H9 (cell line): ENCODE data around the gene HMOX2. TPM values are rescaled to one million over a fixed set of nuclear protein-coding genes. Genes with fewer than 3 reads are reported as not detected.

Source experiments
- DNase-seq: peaks from one replicate; pipeline ENCODE4 v3.0.0-alpha.2; 2017
- H2AFZ ChIP-seq: one replicate; pipeline ENCODE4 v1.6.1; 2013; ENCODE audit warnings: mild to moderate bottlenecking, low read length, control low read depth, moderate library complexity
- H2AK5ac ChIP-seq: 2 replicates; pipeline ENCODE4 v1.6.1; 2013; ENCODE audit warnings: low read length, control low read depth, mixed read lengths; ENCODE audit not compliant: insufficient read length
- H2BK120ac ChIP-seq: one replicate; pipeline ENCODE4 v1.6.1; 2013; ENCODE audit warnings: low read depth, mild to moderate bottlenecking, low read length, control low read depth, inconsistent platforms; ENCODE audit not compliant: poor library complexity, severe bottlenecking
- H2BK12ac ChIP-seq: 2 replicates; pipeline ENCODE4 v1.6.1; 2013; ENCODE audit warnings: low read length, control low read depth, mixed read lengths, low read depth; ENCODE audit not compliant: insufficient read length
- H2BK15ac ChIP-seq: 2 replicates; pipeline ENCODE4 v1.6.1; 2013; ENCODE audit warnings: low read depth, low read length, control low read depth
- H2BK20ac ChIP-seq: one replicate; pipeline ENCODE4 v1.6.1; 2013; ENCODE audit warnings: low read depth, mild to moderate bottlenecking, low read length, control low read depth, inconsistent platforms; ENCODE audit not compliant: poor library complexity, severe bottlenecking
- H2BK5ac ChIP-seq: 2 replicates; pipeline ENCODE4 v1.6.1; 2013; ENCODE audit warnings: low read length, control low read depth, mixed read lengths; ENCODE audit not compliant: insufficient read length
- H3K14ac ChIP-seq: 2 replicates; pipeline ENCODE4 v1.6.1; 2013; ENCODE audit warnings: low read length, control low read depth; ENCODE audit not compliant: insufficient read depth
- H3K18ac ChIP-seq: 2 replicates; pipeline ENCODE4 v1.6.1; 2013; ENCODE audit warnings: low read depth, mild to moderate bottlenecking, mixed read lengths, low read length, control low read depth; ENCODE audit not compliant: insufficient read length
- H3K23ac ChIP-seq: 2 replicates; pipeline ENCODE4 v1.6.1; 2013; ENCODE audit warnings: low read length, control low read depth, mixed read lengths, low read depth; ENCODE audit not compliant: insufficient read length
- H3K23me2 ChIP-seq: 2 replicates; pipeline ENCODE4 v1.6.1; 2013; ENCODE audit warnings: low read depth, mild to moderate bottlenecking, mixed read lengths, low read length, control low read depth; ENCODE audit not compliant: insufficient read length, poor library complexity, severe bottlenecking
- H3K27ac ChIP-seq: 2 replicates; pipeline ENCODE4 v1.5.1; 2013; ENCODE audit warnings: low read length, control low read depth, mixed read lengths, low read depth; ENCODE audit not compliant: insufficient read length
- H3K27me3 ChIP-seq: 2 replicates; pipeline ENCODE4 v1.6.1; 2013; ENCODE audit warnings: low read length, control low read depth, inconsistent platforms; ENCODE audit not compliant: insufficient read depth
- H3K4ac ChIP-seq: 2 replicates; pipeline ENCODE4 v1.6.1; 2013; ENCODE audit warnings: low read depth, mild to moderate bottlenecking, control low read depth, inconsistent platforms, low read length, moderate library complexity
- H3K4me1 ChIP-seq: 2 replicates; pipeline ENCODE4 v1.6.1; 2013; ENCODE audit warnings: low read length, control low read depth, inconsistent platforms; ENCODE audit not compliant: insufficient read depth
- H3K4me2 ChIP-seq: 2 replicates; pipeline ENCODE4 v1.6.1; 2013; ENCODE audit warnings: low read length, control low read depth, mixed read lengths; ENCODE audit not compliant: insufficient read length, insufficient read depth
- H3K56ac ChIP-seq: 2 replicates; pipeline ENCODE4 v1.6.1; 2013; ENCODE audit warnings: low read depth, mild to moderate bottlenecking, mixed read lengths, low read length, control low read depth; ENCODE audit not compliant: insufficient read length
- H3K79me1 ChIP-seq: 2 replicates; pipeline ENCODE4 v1.6.1; 2013; ENCODE audit warnings: low read depth, mild to moderate bottlenecking, moderate library complexity, low read length, control low read depth, inconsistent platforms; ENCODE audit not compliant: insufficient read depth, poor library complexity, severe bottlenecking
- H3K79me2 ChIP-seq: 2 replicates; pipeline ENCODE4 v1.6.1; 2013; ENCODE audit warnings: low read length, control low read depth, inconsistent platforms; ENCODE audit not compliant: insufficient read depth
- H3K9ac ChIP-seq: 2 replicates; pipeline ENCODE4 v1.6.1; 2013; ENCODE audit warnings: low read length, control low read depth, mixed read lengths; ENCODE audit not compliant: insufficient read length; ENCODE audit errors: extremely low read depth
- H3K9me3 ChIP-seq: one replicate; pipeline ENCODE4 v1.6.1; 2013; ENCODE audit warnings: low read depth, low read length, inconsistent platforms; ENCODE audit not compliant: control insufficient read depth
- H3T11ph ChIP-seq: one replicate; pipeline ENCODE4 v1.6.1; 2013; ENCODE audit warnings: mild to moderate bottlenecking, low read length, control low read depth, inconsistent platforms
- H4K20me1 ChIP-seq: one replicate; pipeline ENCODE4 v1.6.1; 2013; ENCODE audit not compliant: control insufficient read depth, insufficient read length, insufficient read depth
- H4K5ac ChIP-seq: 2 replicates; pipeline ENCODE4 v1.6.1; 2013; ENCODE audit warnings: low read depth, mild to moderate bottlenecking, mixed read lengths, low read length, control low read depth; ENCODE audit not compliant: insufficient read length
- H4K8ac ChIP-seq: replicated peaks from 2 replicates; pipeline ENCODE4 v1.6.1; 2013; ENCODE audit warnings: low read length, control low read depth, mixed read lengths, low read depth; ENCODE audit not compliant: insufficient read length
- H4K91ac ChIP-seq: 2 replicates; pipeline ENCODE4 v1.6.1; 2013; ENCODE audit warnings: low read depth, mild to moderate bottlenecking, moderate library complexity, mixed read lengths, low read length, control low read depth; ENCODE audit not compliant: insufficient read length
- H3K27ac Mint-ChIP-seq, 3 experiments: 2 replicates in 2 of 3; 3 replicates in 1 of 3; pipeline ENCODE4 v1.8.0; 2020 to 2021; ENCODE audit warnings: mixed read lengths in 3 of 3, mild to moderate bottlenecking in 1 of 3, moderate library complexity in 1 of 3
- H3K27me3 Mint-ChIP-seq: 2 replicates; pipeline ENCODE4 v1.8.0; 2021; ENCODE audit warnings: low read depth, mild to moderate bottlenecking, moderate library complexity, mixed read lengths
- H3K36me3 Mint-ChIP-seq, 3 experiments: 2 replicates in 2 of 3; 3 replicates in 1 of 3; pipeline ENCODE4 v1.8.0; 2020 to 2021; ENCODE audit warnings: low read depth in 3 of 3, mixed read lengths in 3 of 3; ENCODE audit not compliant: insufficient read depth in 1 of 3
- H3K4me1 Mint-ChIP-seq, 2 experiments: 2 replicates each; pipeline ENCODE4 v1.8.0; 2020; ENCODE audit warnings: mixed read lengths in 2 of 2
- H3K4me3 Mint-ChIP-seq, 2 experiments: 2 replicates in 1 of 2; 3 replicates in 1 of 2; pipeline ENCODE4 v1.8.0; 2020 to 2021; ENCODE audit warnings: mild to moderate bottlenecking in 2 of 2, mixed read lengths in 2 of 2, moderate library complexity in 1 of 2
- H3K9me3 Mint-ChIP-seq, 2 experiments: 2 replicates in 1 of 2; 3 replicates in 1 of 2; pipeline ENCODE4 v1.8.0; 2020; ENCODE audit warnings: mild to moderate bottlenecking in 2 of 2, mixed read lengths in 2 of 2, moderate library complexity in 1 of 2
- CTCF ChIP-seq: fragments of 200-600 bp; sonication (generic); conservative IDR thresholded peaks from 3 replicates; pipeline ENCODE4 v1.8.0; 2021; ENCODE audit warnings: antibody characterized with exemption, mild to moderate bottlenecking
- WGBS: extraction: QIAGEN DNeasy Blood & Tissue Kit; methylation state at CpG from one replicate; pipeline ENCODE4 v1.1.7; 2013; ENCODE audit warnings: missing lambda C conversion rate, low lambda C conversion rate, mixed read lengths; ENCODE audit not compliant: insufficient read length; ENCODE audit errors: extremely low coverage; 5-methylcytosine and 5-hydroxymethylcytosine counted together
- total RNA-seq: library from RNA; stranded (reverse); gene quantifications from 2 replicates; pipeline ENCODE4 v1.2.1, GENCODE V29; 2021

The HMOX2 gene
- total RNA-seq, 1 experiment from 2014 or later: 44.4 TPM

GRCh38 chr16:4550591-4550990 lies 74.4 kb downstream of the HMOX2 start:
- Histone ChIP-seq H3K18ac (no peak overlapping the region), H3K4me2 (no peak overlapping the region), H4K20me1 (no peaks in the 10 kb centered on the region), H2BK12ac (no peak overlapping the region), H2BK20ac (no peak overlapping the region), H3K79me2 (no peaks in the 10 kb centered on the region), H4K8ac (no peak overlapping the region), H2BK120ac (no peak overlapping the region), H3K9ac (no peak overlapping the region), H3K4me1 (no peaks in the 10 kb centered on the region; the same call in 1 of the 2 replicates), H3K27ac (no peak overlapping the region), H2BK15ac (no peak overlapping the region), H2AK5ac (no peak overlapping the region), H3K56ac (no peak overlapping the region), H3K79me1 (no peaks in the 10 kb centered on the region), H3T11ph (no peak overlapping the region), H3K23ac (no peak overlapping the region), H2AFZ (no peak overlapping the region), H3K27me3 (no peaks in the 10 kb centered on the region), H4K5ac (no peak overlapping the region), H3K14ac (no peak overlapping the region), H3K4ac (no peak overlapping the region), H3K9me3 (no peaks in the 10 kb centered on the region), H2BK5ac (no peak overlapping the region), H3K23me2 (no peaks in the 10 kb centered on the region), H4K91ac (no peak overlapping the region)
- DNase-seq: no peak
- Mint-ChIP-seq H3K27me3 (peaks cover 5% of the 10 kb centered on the region), H3K36me3 (no peaks in the 10 kb centered on the region; a peak in 1 of 7 replicates), H3K27ac (no peak overlapping the region), H3K9me3 (peaks cover 0 to 2% of the 10 kb centered on the region in 2 experiments; a peak in 2 of 5 replicates), H3K4me3 (no peak overlapping the region), H3K4me1 (peaks cover 9 to 11% of the 10 kb centered on the region in 2 experiments; a peak in 2 of 4 replicates)
- no CpG with 5 or more reads among the region's 4 CpGs for WGBS
- no peak for TF ChIP-seq CTCF
